Peyer's patch (tissue), 4 donors: ENCODE measurements around the gene CHST11.

Source experiments
- CTCF ChIP-seq, 6 experiments: fragments of 450-650 bp in 4 of 6; fragments of 200-600 bp in 2 of 6; sonication (generic) in 1 of 6; IDR thresholded peaks; one replicate each; pipeline ENCODE4 v1.5.1; 2017 to 2019; ENCODE audit warnings: antibody characterized with exemption in 6 of 6, mild to moderate bottlenecking in 3 of 6, moderate library complexity in 1 of 6
- POLR2A ChIP-seq, 2 donors: fragments of 450-650 bp; IDR thresholded peaks; one replicate each; pipeline ENCODE4 v1.5.1; 2017; ENCODE audit warnings: antibody characterized with exemption in 2 of 2, mild to moderate bottlenecking in 2 of 2, moderate library complexity in 2 of 2

GRCh38 chr12:104751120-104751519, 294.4 kb downstream of the CHST11 start:
- TF ChIP-seq CTCF (IDR thresholded peaks at IDR 0.05) (no peak), POLR2A (IDR thresholded peaks at IDR 0.05) (no peak)
